ENCODE data around the gene CHFR.
"Not testable (repeated sequence)": the region's sequence is repeated elsewhere in the genome, so short reads cannot be mapped to it uniquely, and the experiment has no call there.

CHFR gene

GRCh38 chr12:132839558-132840235, 47.7 kb downstream of the CHFR start:
- Histone ChIP-seq H3K9ac (ENCODE audit: low read depth, low read length) (no peak overlapping the region), H3K36me3 (ENCODE audit: control insufficient read depth, insufficient read depth, low read length) (peaks cover 39% of the 10 kb centered on the region), H3K27ac (ENCODE audit: low read depth, low read length) (no peak overlapping the region), H3K9me3 (ENCODE audit: control insufficient read depth, insufficient read depth, low read length) (no peaks in the 10 kb centered on the region), H3K4me3 (ENCODE audit: low read depth, low read length) (no peak overlapping the region), H3K4me1 (ENCODE audit: control insufficient read depth, insufficient read depth, low read length) (no peaks in the 10 kb centered on the region), H3K27me3 (ENCODE audit: control insufficient read depth, insufficient read depth, low read length) (no peaks in the 10 kb centered on the region)

- H3K27me3 ChIP-seq (ENCODE audit: control insufficient read depth, insufficient read depth, low read length): no peaks in the 10 kb centered on the region
- H3K27ac ChIP-seq (ENCODE audit: low read depth, low read length): no peak overlapping the region
- H3K36me3 ChIP-seq (ENCODE audit: control insufficient read depth, insufficient read depth, low read length): peaks cover 37% of the 10 kb centered on the region
- H3K4me3 ChIP-seq (ENCODE audit: low read depth, low read length): no peak overlapping the region
- H3K4me1 ChIP-seq (ENCODE audit: control insufficient read depth, insufficient read depth, low read length): no peaks in the 10 kb centered on the region
- no peak overlapping the region for H3K9ac ChIP-seq (ENCODE audit: low read depth, low read length)
- no peaks in the 10 kb centered on the region for H3K9me3 ChIP-seq (ENCODE audit: control insufficient read depth, insufficient read depth, low read length)
Observed at GRCh38 chr12:132838410-132839080, 48.9 kb downstream of the CHFR start.

- Histone ChIP-seq H3K9me3 (ENCODE audit: control insufficient read depth, insufficient read depth, low read length) (no peaks in the 10 kb centered on the region), H3K36me3 (ENCODE audit: control insufficient read depth, insufficient read depth, low read length) (peaks cover 36% of the 10 kb centered on the region), H3K27me3 (ENCODE audit: control insufficient read depth, insufficient read depth, low read length) (no peaks in the 10 kb centered on the region), H3K4me1 (ENCODE audit: control insufficient read depth, insufficient read depth, low read length) (no peaks in the 10 kb centered on the region), H3K4me3 (ENCODE audit: low read depth, low read length) (no peak overlapping the region), H3K9ac (ENCODE audit: low read depth, low read length) (no peak overlapping the region), H3K27ac (ENCODE audit: low read depth, low read length) (no peak overlapping the region)
Observed at GRCh38 chr12:132837693-132838409, 49.6 kb downstream of the CHFR start.

DNA sequence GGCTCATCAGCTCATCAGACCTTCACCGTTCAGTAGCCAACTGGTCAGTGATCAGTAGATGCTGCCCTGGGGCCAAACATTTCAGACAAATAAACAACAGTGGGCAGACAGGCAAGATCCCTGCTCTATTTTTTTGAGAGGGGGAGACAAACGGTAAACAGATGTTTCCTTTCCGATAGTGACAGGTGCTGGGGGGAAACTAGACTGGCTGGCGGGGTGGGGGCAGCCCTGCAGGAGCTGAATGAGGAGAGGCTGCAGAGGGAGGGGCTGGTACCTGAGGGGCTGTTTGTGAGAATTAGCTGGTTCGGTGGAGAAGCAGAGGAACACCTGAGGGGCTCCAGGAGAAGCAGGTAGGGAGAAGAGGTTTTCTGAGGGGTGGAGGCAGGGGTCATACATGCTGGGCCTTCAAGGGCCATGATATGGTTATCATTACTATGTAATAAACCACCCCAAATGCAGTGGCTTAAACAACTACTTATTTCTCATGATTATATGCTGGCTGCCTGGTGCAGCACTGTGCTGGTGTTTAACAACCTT, 50.5 kb downstream of the CHFR start:
- H3K36me3 ChIP-seq (ENCODE audit: control insufficient read depth, insufficient read depth, low read length): peaks cover 35% of the 10 kb centered on the region
- H3K4me3 ChIP-seq (ENCODE audit: low read depth, low read length): no peak overlapping the region
- H3K27ac ChIP-seq (ENCODE audit: low read depth, low read length): no peak overlapping the region
- no peaks in the 10 kb centered on the region for H3K27me3 ChIP-seq (ENCODE audit: control insufficient read depth, insufficient read depth, low read length)
- H3K4me1 ChIP-seq (ENCODE audit: control insufficient read depth, insufficient read depth, low read length): no peaks in the 10 kb centered on the region
- H3K9me3 ChIP-seq (ENCODE audit: control insufficient read depth, insufficient read depth, low read length): no peaks in the 10 kb centered on the region
- H3K9ac ChIP-seq (ENCODE audit: low read depth, low read length): no peak overlapping the region

GRCh38 chr12:132836230-132836629, 51.2 kb downstream of the CHFR start:
- H3K27me3 ChIP-seq (ENCODE audit: control insufficient read depth, insufficient read depth, low read length); H3K9ac ChIP-seq (ENCODE audit: low read depth, low read length); H3K4me1 ChIP-seq (ENCODE audit: control insufficient read depth, insufficient read depth, low read length); H3K9me3 ChIP-seq (ENCODE audit: control insufficient read depth, insufficient read depth, low read length); H3K27ac ChIP-seq (ENCODE audit: low read depth, low read length); H3K4me3 ChIP-seq (ENCODE audit: low read depth, low read length): not testable (repeated sequence)
- peaks cover 31% of the 10 kb centered on the region for H3K36me3 ChIP-seq (ENCODE audit: control insufficient read depth, insufficient read depth, low read length)

GRCh38 chr12:132835076-132836025, 52.1 kb downstream of the CHFR start:
- Histone ChIP-seq H3K4me3 (ENCODE audit: low read depth, low read length) (no peak overlapping the region), H3K27me3 (ENCODE audit: control insufficient read depth, insufficient read depth, low read length) (no peaks in the 10 kb centered on the region), H3K27ac (ENCODE audit: low read depth, low read length) (no peak overlapping the region), H3K9ac (ENCODE audit: low read depth, low read length) (no peak overlapping the region), H3K9me3 (ENCODE audit: control insufficient read depth, insufficient read depth, low read length) (no peaks in the 10 kb centered on the region), H3K4me1 (ENCODE audit: control insufficient read depth, insufficient read depth, low read length) (no peaks in the 10 kb centered on the region), H3K36me3 (ENCODE audit: control insufficient read depth, insufficient read depth, low read length) (peaks cover 22% of the 10 kb centered on the region)

- Histone ChIP-seq H3K9ac (ENCODE audit: low read depth, low read length) (no peak overlapping the region), H3K4me1 (ENCODE audit: control insufficient read depth, insufficient read depth, low read length) (no peaks in the 10 kb centered on the region), H3K27me3 (ENCODE audit: control insufficient read depth, insufficient read depth, low read length) (no peaks in the 10 kb centered on the region), H3K27ac (ENCODE audit: low read depth, low read length) (no peak overlapping the region), H3K9me3 (ENCODE audit: control insufficient read depth, insufficient read depth, low read length) (no peaks in the 10 kb centered on the region), H3K36me3 (ENCODE audit: control insufficient read depth, insufficient read depth, low read length) (peaks cover 17% of the 10 kb centered on the region; the same call in 1 of the 2 replicates), H3K4me3 (ENCODE audit: low read depth, low read length) (no peak overlapping the region)
Observed at GRCh38 chr12:132834181-132834711, 53.2 kb downstream of the CHFR start.

GRCh38 chr12:132833341-132833740, 54.1 kb downstream of the CHFR start:
- Histone ChIP-seq H3K36me3 (ENCODE audit: control insufficient read depth, insufficient read depth, low read length) (peaks cover 17% of the 10 kb centered on the region; the same call in 1 of the 2 replicates), H3K27me3 (ENCODE audit: control insufficient read depth, insufficient read depth, low read length) (no peaks in the 10 kb centered on the region), H3K9me3 (ENCODE audit: control insufficient read depth, insufficient read depth, low read length) (no peaks in the 10 kb centered on the region), H3K27ac (ENCODE audit: low read depth, low read length) (no peak overlapping the region), H3K9ac (ENCODE audit: low read depth, low read length) (no peak overlapping the region), H3K4me1 (ENCODE audit: control insufficient read depth, insufficient read depth, low read length) (no peaks in the 10 kb centered on the region), H3K4me3 (ENCODE audit: low read depth, low read length) (no peak overlapping the region)

GRCh38 chr12:132831771-132832170, 55.6 kb downstream of the CHFR start:
- H3K27ac ChIP-seq (ENCODE audit: low read depth, low read length): no peak overlapping the region
- no peaks in the 10 kb centered on the region for H3K9me3 ChIP-seq (ENCODE audit: control insufficient read depth, insufficient read depth, low read length)
- no peaks in the 10 kb centered on the region for H3K27me3 ChIP-seq (ENCODE audit: control insufficient read depth, insufficient read depth, low read length)
- H3K36me3 ChIP-seq (ENCODE audit: control insufficient read depth, insufficient read depth, low read length): peaks cover 24% of the 10 kb centered on the region
- H3K4me3 ChIP-seq (ENCODE audit: low read depth, low read length): no peak overlapping the region
- no peak overlapping the region for H3K9ac ChIP-seq (ENCODE audit: low read depth, low read length)
- H3K4me1 ChIP-seq (ENCODE audit: control insufficient read depth, insufficient read depth, low read length): no peaks in the 10 kb centered on the region
